HEK293 (cell line): ENCODE results near the gene PNPLA6.

Source experiments
- BCL11B ChIP-seq: fragments of 450-650 bp; formaldehyde crosslinking; IDR thresholded peaks from 2 replicates; pipeline ENCODE4 v1.5.1; 2016; ENCODE audit warnings: low read depth, missing biosample characterization, missing genetic modification characterization
- CTCF ChIP-seq: fragments of 450-650 bp; formaldehyde crosslinking; IDR thresholded peaks from 2 replicates; pipeline ENCODE4 v1.5.1; 2016; ENCODE audit warnings: missing biosample characterization, missing genetic modification characterization
- ELK4 ChIP-seq: IDR thresholded peaks from 2 replicates; pipeline ENCODE4 v1.6.1; 2011; ENCODE audit warnings: mild to moderate bottlenecking, low read depth, low read length, borderline replicate concordance
- FEZF1 ChIP-seq: fragments of 450-650 bp; formaldehyde crosslinking; IDR thresholded peaks from 2 replicates; pipeline ENCODE4 v1.5.1; 2016; ENCODE audit warnings: missing biosample characterization, missing genetic modification characterization
- MZF1 ChIP-seq: fragments of 450-650 bp; formaldehyde crosslinking; IDR thresholded peaks from 2 replicates; pipeline ENCODE4 v1.5.1; 2017; ENCODE audit warnings: missing biosample characterization, missing genetic modification characterization, borderline replicate concordance
- OSR2 ChIP-seq: fragments of 450-650 bp; formaldehyde crosslinking; IDR thresholded peaks from 2 replicates; pipeline ENCODE4 v1.5.1; 2016; ENCODE audit warnings: missing biosample characterization, missing genetic modification characterization
- REPIN1 ChIP-seq: fragments of 450-650 bp; formaldehyde crosslinking; IDR thresholded peaks from 2 replicates; pipeline ENCODE4 v1.5.1; 2017; ENCODE audit warnings: missing biosample characterization, missing genetic modification characterization, low read depth
- SCRT1 ChIP-seq: fragments of 450-650 bp; formaldehyde crosslinking; IDR thresholded peaks from 2 replicates; pipeline ENCODE4 v1.5.1; 2016; ENCODE audit warnings: missing biosample characterization, missing genetic modification characterization, borderline replicate concordance
- ZNF112 ChIP-seq: fragments of 450-650 bp; formaldehyde crosslinking; IDR thresholded peaks from 2 replicates; pipeline ENCODE4 v1.5.0; 2017; ENCODE audit warnings: missing biosample characterization, missing genetic modification characterization
- ZNF114 ChIP-seq: fragments of 450-650 bp; formaldehyde crosslinking; IDR thresholded peaks from 2 replicates; pipeline ENCODE4 v1.5.0; 2017; ENCODE audit warnings: missing biosample characterization, missing genetic modification characterization
- ZNF140 ChIP-seq: fragments of 450-650 bp; formaldehyde crosslinking; IDR thresholded peaks from 2 replicates; pipeline ENCODE4 v1.5.1; 2016; ENCODE audit warnings: missing biosample characterization, missing genetic modification characterization
- ZNF146 ChIP-seq: fragments of 450-650 bp; formaldehyde crosslinking; IDR thresholded peaks from 2 replicates; pipeline ENCODE4 v1.5.1; 2016; ENCODE audit warnings: missing biosample characterization, missing genetic modification characterization
- ZNF157 ChIP-seq: fragments of 450-650 bp; formaldehyde crosslinking; IDR thresholded peaks from 2 replicates; pipeline ENCODE4 v1.5.1; 2016; ENCODE audit warnings: missing biosample characterization, missing genetic modification characterization
- ZNF24 ChIP-seq: fragments of 450-650 bp; formaldehyde crosslinking; IDR thresholded peaks from 2 replicates; pipeline ENCODE4 v1.5.1; 2016; ENCODE audit warnings: missing biosample characterization, missing genetic modification characterization
- ZNF280C ChIP-seq: fragments of 450-650 bp; formaldehyde crosslinking; IDR thresholded peaks from 2 replicates; pipeline ENCODE4 v1.5.1; 2016; ENCODE audit warnings: missing biosample characterization, missing genetic modification characterization
- ZNF302 ChIP-seq: fragments of 450-650 bp; formaldehyde crosslinking; IDR thresholded peaks from 2 replicates; pipeline ENCODE4 v1.5.1; 2016; ENCODE audit warnings: missing biosample characterization, missing genetic modification characterization, low read depth
- ZNF335 ChIP-seq: fragments of 450-650 bp; formaldehyde crosslinking; conservative IDR thresholded peaks from 2 replicates; pipeline ENCODE4 v1.5.1; 2016; ENCODE audit warnings: missing biosample characterization, missing genetic modification characterization
- ZNF341 ChIP-seq: fragments of 450-650 bp; formaldehyde crosslinking; IDR thresholded peaks from 2 replicates; pipeline ENCODE4; 2016; ENCODE audit warnings: low read depth, missing biosample characterization, missing genetic modification characterization
- ZNF510 ChIP-seq: fragments of 450-650 bp; formaldehyde crosslinking; IDR thresholded peaks from 2 replicates; pipeline ENCODE4 v1.5.1; 2018; ENCODE audit warnings: mild to moderate bottlenecking, missing genetic modification characterization, missing biosample characterization; ENCODE audit not compliant: insufficient replicate concordance
- ZNF544 ChIP-seq: fragments of 450-650 bp; formaldehyde crosslinking; IDR thresholded peaks from 2 replicates; pipeline ENCODE4 v1.5.0; 2017; ENCODE audit warnings: missing biosample characterization, missing genetic modification characterization
- ZNF639 ChIP-seq: fragments of 450-650 bp; formaldehyde crosslinking; IDR thresholded peaks from 2 replicates; pipeline ENCODE4 v1.5.1; 2016; ENCODE audit warnings: missing biosample characterization, missing genetic modification characterization
- ZNF660 ChIP-seq: fragments of 450-650 bp; IDR thresholded peaks from 2 replicates; pipeline ENCODE4 v1.5.1; 2018; ENCODE audit warnings: missing biosample characterization, mild to moderate bottlenecking, missing genetic modification characterization
- ZNF664 ChIP-seq: fragments of 450-650 bp; formaldehyde crosslinking; IDR thresholded peaks from 2 replicates; pipeline ENCODE4 v1.5.1; 2016; ENCODE audit warnings: missing biosample characterization, missing genetic modification characterization
- ZNF701 ChIP-seq: fragments of 450-650 bp; formaldehyde crosslinking; IDR thresholded peaks from 2 replicates; pipeline ENCODE4 v1.5.1; 2016; ENCODE audit warnings: missing biosample characterization, missing genetic modification characterization
- ZNF776 ChIP-seq: fragments of 450-650 bp; formaldehyde crosslinking; IDR thresholded peaks from 2 replicates; pipeline ENCODE4 v1.5.0; 2017; ENCODE audit warnings: missing biosample characterization, missing genetic modification characterization, borderline replicate concordance
- ZNF830 ChIP-seq: fragments of 450-650 bp; IDR thresholded peaks from 2 replicates; pipeline ENCODE4 v1.5.0; 2018; ENCODE audit warnings: missing biosample characterization, missing genetic modification characterization, low read depth, mild to moderate bottlenecking, moderate library complexity
- ZNF843 ChIP-seq: fragments of 450-650 bp; formaldehyde crosslinking; IDR thresholded peaks from 2 replicates; pipeline ENCODE4 v1.5.1; 2016; ENCODE audit warnings: missing biosample characterization, missing genetic modification characterization
- ZSCAN23 ChIP-seq: fragments of 450-650 bp; formaldehyde crosslinking; IDR thresholded peaks from 2 replicates; pipeline ENCODE4 v1.5.1; 2016; ENCODE audit warnings: missing biosample characterization, missing genetic modification characterization
- TF ChIP-seq, protein P1 (sequence below): fragments of 450-650 bp; formaldehyde crosslinking; IDR thresholded peaks from 2 replicates; pipeline ENCODE4 v1.5.1; 2016; ENCODE audit warnings: missing biosample characterization, missing genetic modification characterization
- TF ChIP-seq, protein P2 (sequence below): fragments of 450-650 bp; formaldehyde crosslinking; IDR thresholded peaks from 2 replicates; pipeline ENCODE4 v1.5.1; 2016; ENCODE audit warnings: missing biosample characterization, missing genetic modification characterization
- TF ChIP-seq, protein P3 (sequence below): fragments of 450-650 bp; IDR thresholded peaks from 2 replicates; pipeline ENCODE4 v1.5.1; 2018; ENCODE audit warnings: missing biosample characterization, mild to moderate bottlenecking, missing genetic modification characterization

The PNPLA6 gene

GRCh38 chr19:7515645-7516151, 19.8 kb upstream of the PNPLA6 start, which contains the start of gene ZNF358 (continued):
- TF ChIP-seq ZNF510 (tag by site-specific recombination) (no peak), ZNF776 (tag by site-specific recombination) (no peak), MZF1 (tag by site-specific recombination) (no peak), ZNF112 (no peak), ZNF830 (no peak), ZNF701 (tag by site-specific recombination) (no peak), ZNF639 (tag by site-specific recombination) (0 out of 2 replicates have a peak, but pooled peaks have one; percentile 30), FEZF1 (tag by site-specific recombination) (no peak), ZNF280C (tag by site-specific recombination) (no peak), ZSCAN23 (tag by site-specific recombination) (no peak), BCL11B (tag by site-specific recombination) (no peak), ELK4 (no peak), ZNF302 (tag by site-specific recombination) (no peak), ZNF843 (tag by site-specific recombination) (peak; percentile 40; the same call in 1 of the 2 replicates), REPIN1 (no peak), ZNF140 (tag by site-specific recombination) (no peak), ZNF341 (tag by site-specific recombination) (no peak), ZNF114 (tag by site-specific recombination) (no peak), ZNF157 (no peak), OSR2 (tag by site-specific recombination) (no peak), ZNF335 (tag by site-specific recombination) (peak; percentile 81), CTCF (tag by site-specific recombination) (no peak), ZNF664 (tag by site-specific recombination) (no peak), ZNF660 (tag by site-specific recombination) (no peak), SCRT1 (tag by site-specific recombination) (no peak), ZNF24 (tag by site-specific recombination) (no peak), ZNF544 (tag by site-specific recombination) (no peak), ZNF146 (tag by site-specific recombination) (no peak)
- TF ChIP-seq, protein P1, sequence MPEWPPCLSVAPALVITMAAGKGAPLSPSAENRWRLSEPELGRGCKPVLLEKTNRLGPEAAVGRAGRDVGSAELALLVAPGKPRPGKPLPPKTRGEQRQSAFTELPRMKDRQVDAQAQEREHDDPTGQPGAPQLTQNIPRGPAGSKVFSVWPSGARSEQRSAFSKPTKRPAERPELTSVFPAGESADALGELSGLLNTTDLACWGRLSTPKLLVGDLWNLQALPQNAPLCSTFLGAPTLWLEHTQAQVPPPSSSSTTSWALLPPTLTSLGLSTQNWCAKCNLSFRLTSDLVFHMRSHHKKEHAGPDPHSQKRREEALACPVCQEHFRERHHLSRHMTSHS (tag by site-specific recombination), result no peak
- TF ChIP-seq, protein P2, sequence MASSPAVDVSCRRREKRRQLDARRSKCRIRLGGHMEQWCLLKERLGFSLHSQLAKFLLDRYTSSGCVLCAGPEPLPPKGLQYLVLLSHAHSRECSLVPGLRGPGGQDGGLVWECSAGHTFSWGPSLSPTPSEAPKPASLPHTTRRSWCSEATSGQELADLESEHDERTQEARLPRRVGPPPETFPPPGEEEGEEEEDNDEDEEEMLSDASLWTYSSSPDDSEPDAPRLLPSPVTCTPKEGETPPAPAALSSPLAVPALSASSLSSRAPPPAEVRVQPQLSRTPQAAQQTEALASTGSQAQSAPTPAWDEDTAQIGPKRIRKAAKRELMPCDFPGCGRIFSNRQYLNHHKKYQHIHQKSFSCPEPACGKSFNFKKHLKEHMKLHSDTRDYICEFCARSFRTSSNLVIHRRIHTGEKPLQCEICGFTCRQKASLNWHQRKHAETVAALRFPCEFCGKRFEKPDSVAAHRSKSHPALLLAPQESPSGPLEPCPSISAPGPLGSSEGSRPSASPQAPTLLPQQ (tag by site-specific recombination), result peak; percentile 59; the same call in 1 of the 2 replicates
- TF ChIP-seq, protein P3, sequence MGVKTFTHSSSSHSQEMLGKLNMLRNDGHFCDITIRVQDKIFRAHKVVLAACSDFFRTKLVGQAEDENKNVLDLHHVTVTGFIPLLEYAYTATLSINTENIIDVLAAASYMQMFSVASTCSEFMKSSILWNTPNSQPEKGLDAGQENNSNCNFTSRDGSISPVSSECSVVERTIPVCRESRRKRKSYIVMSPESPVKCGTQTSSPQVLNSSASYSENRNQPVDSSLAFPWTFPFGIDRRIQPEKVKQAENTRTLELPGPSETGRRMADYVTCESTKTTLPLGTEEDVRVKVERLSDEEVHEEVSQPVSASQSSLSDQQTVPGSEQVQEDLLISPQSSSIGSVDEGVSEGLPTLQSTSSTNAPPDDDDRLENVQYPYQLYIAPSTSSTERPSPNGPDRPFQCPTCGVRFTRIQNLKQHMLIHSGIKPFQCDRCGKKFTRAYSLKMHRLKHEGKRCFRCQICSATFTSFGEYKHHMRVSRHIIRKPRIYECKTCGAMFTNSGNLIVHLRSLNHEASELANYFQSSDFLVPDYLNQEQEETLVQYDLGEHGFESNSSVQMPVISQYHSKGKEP (tag by site-specific recombination), result no peak
